HCEC 1CT (cell line): Measurements from ENCODE around the gene MCUB.
"Not testable (repeated sequence)": the region's sequence is repeated elsewhere in the genome, so short reads cannot be mapped to it uniquely, and the experiment has no call there.

Experiments used
- DNase-seq: peaks from one replicate; pipeline ENCODE4 v3.0.0-alpha.2; 2017

The MCUB gene

GRCh38 chr4:109559983-109560686 lies at the start of gene MCUB:
MCUB (plus strand) TSS chr4:109560246; CDS start chr4:109560338, 92 bp downstream.
- DNase-seq: peak; percentile 78

GRCh38 chr4:109510687-109511086 lies 49.4 kb upstream of the MCUB start:
- DNase-seq: no peak

- no peak for DNase-seq
Observed at GRCh38 chr4:109511414-109511813, 48.6 kb upstream of the MCUB start.

GRCh38 chr4:109513368-109513767 lies 46.7 kb upstream of the MCUB start:
- not testable (repeated sequence) for DNase-seq

- no peak for DNase-seq
Observed at GRCh38 chr4:109532182-109532581, 27.9 kb upstream of the MCUB start.

- DNase-seq: no peak
Observed at GRCh38 chr4:109545401-109545800, 14.6 kb upstream of the MCUB start.

GRCh38 chr4:109547394-109547793 lies 12.7 kb upstream of the MCUB start:
- DNase-seq: no peak

- peak; percentile 65 for DNase-seq
Observed at GRCh38 chr4:109548655-109549054, 11.4 kb upstream of the MCUB start.

GRCh38 chr4:109552237-109552636 lies 7.8 kb upstream of the MCUB start:
- no peak for DNase-seq

GRCh38 chr4:109553130-109553529 lies 6.9 kb upstream of the MCUB start:
- no peak for DNase-seq

GRCh38 chr4:109554971-109555370 lies 5.1 kb upstream of the MCUB start:
- DNase-seq: no peak

GRCh38 chr4:109557433-109557832 lies 2.6 kb upstream of the MCUB start:
- DNase-seq: no peak

GRCh38 chr4:109558095-109558494 lies 2.0 kb upstream of the MCUB start:
- DNase-seq: not testable (repeated sequence)

- peak; percentile 29 for DNase-seq
Observed at GRCh38 chr4:109559625-109559982, 442 bp upstream of the MCUB start.

GRCh38 chr4:109560687-109561461 lies 828 bp downstream of the MCUB start:
- peak; percentile 59 for DNase-seq

GRCh38 chr4:109562457-109563239 lies 2.6 kb downstream of the MCUB start:
- no peak for DNase-seq

- no peak for DNase-seq
Observed at GRCh38 chr4:109571494-109571893, 11.4 kb downstream of the MCUB start.

- DNase-seq: no peak
Observed at GRCh38 chr4:109572154-109572553, 12.1 kb downstream of the MCUB start.

- DNase-seq: no peak
Observed at GRCh38 chr4:109574443-109574850, 14.4 kb downstream of the MCUB start.

GRCh38 chr4:109574931-109575804 lies 15.1 kb downstream of the MCUB start:
- DNase-seq: no peak

- peak; percentile 11 for DNase-seq
Observed at GRCh38 chr4:109576462-109576861, 16.4 kb downstream of the MCUB start.

- no peak for DNase-seq
Observed at GRCh38 chr4:109578846-109579245, 18.8 kb downstream of the MCUB start.

GRCh38 chr4:109579997-109580396 lies 20.0 kb downstream of the MCUB start:
- DNase-seq: not testable (repeated sequence)
